GM21723 (cell line): ENCODE measurements around the gene CABYR.

Experiments
- ATAC-seq: cut with Tn5 transposase; IDR thresholded peaks from one replicate; pipeline ENCODE4 v1.9.1; 2021; ENCODE audit warnings: mild to moderate bottlenecking, moderate library complexity; ENCODE audit not compliant: unreplicated experiment

CABYR gene, protein sequence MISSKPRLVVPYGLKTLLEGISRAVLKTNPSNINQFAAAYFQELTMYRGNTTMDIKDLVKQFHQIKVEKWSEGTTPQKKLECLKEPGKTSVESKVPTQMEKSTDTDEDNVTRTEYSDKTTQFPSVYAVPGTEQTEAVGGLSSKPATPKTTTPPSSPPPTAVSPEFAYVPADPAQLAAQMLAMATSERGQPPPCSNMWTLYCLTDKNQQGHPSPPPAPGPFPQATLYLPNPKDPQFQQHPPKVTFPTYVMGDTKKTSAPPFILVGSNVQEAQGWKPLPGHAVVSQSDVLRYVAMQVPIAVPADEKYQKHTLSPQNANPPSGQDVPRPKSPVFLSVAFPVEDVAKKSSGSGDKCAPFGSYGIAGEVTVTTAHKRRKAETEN

GRCh38 chr18:24138789-24139616, at the start of gene CABYR:
Gene CABYR (plus strand): TSS chr18:24139062. CDS start chr18:24143115, 4,053 bp downstream.
- peak; percentile 87 for ATAC-seq

- no peak for ATAC-seq
Measured at GRCh38 chr18:24089076-24089475, 49.8 kb upstream of the CABYR start.

DNA sequence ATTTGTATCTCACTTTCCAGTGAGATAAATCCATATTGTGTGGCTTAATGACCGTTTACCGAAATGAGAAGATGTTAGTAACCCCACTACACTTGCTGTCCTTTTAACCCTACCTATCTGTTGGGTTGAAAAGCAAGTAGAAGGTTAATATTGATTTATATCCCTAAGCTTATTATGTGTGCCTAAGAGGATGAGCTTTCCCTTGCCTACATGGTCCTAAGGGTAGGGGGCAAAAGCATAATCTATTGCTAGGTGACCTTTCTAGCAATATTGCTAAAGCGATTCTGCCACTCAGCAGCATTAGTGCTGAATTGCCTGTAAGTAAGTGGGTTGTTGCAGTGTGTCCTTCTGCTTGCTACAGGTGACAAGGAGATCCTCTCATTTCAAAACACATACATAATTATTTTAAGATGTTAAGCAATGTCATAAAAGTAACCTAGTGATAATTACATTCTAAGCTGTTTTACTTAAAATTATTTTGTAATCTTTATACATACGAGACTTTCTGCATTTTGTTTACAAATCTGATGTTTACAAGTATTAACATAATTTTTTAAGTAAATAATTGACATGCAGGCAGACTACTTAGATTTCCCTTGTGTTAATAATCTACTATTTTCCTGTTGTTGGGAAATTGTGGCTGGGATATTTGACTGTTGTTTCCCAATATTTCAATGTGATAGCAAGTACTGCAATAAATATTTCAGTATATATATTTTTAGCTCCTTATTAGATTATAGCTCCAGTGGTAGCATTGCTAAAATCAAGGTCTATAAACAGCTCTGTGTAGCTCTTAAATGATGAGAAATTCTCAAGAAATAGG, 49.1 kb upstream of the CABYR start:
- no peak for ATAC-seq

GRCh38 chr18:24090876-24091275, 48.0 kb upstream of the CABYR start:
- ATAC-seq = no peak

DNA sequence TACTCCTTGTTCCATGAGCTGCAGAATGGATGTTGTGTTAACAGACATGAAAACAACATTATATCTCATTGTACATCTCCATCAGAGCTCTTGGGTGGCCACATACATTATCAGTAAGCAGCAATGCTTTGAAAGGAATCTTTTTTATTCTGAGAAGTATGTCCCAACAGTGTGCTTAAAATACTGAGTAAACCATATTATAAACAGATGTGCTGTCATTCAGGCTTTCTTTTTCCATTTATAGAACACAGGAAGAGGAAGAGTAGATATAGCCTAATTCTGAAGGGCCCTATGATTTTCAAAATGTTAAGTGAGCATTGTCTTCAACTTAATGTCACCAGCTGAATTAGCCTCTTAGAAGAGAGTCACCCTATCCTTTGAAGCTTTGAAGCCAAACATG, 44.3 kb upstream of the CABYR start:
- no peak for ATAC-seq

DNA sequence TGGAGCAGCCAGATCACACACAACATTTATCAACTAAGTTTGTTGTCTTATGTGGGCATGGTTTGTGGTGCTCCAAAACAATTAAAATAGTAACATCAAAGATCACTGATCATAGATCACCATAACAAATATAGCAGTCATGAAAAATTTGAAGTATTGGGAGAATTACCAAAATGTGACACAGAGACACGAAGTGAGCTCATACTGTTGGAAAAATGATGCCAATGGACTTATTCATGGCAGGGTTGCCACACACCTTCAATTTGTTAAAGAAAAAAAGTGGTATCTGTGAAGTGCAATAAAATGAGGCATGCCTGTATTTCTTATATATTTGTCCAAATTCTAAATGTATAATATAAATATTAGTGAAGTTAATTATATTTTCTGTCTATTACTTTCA, 42.9 kb upstream of the CABYR start:
- no peak for ATAC-seq

DNA sequence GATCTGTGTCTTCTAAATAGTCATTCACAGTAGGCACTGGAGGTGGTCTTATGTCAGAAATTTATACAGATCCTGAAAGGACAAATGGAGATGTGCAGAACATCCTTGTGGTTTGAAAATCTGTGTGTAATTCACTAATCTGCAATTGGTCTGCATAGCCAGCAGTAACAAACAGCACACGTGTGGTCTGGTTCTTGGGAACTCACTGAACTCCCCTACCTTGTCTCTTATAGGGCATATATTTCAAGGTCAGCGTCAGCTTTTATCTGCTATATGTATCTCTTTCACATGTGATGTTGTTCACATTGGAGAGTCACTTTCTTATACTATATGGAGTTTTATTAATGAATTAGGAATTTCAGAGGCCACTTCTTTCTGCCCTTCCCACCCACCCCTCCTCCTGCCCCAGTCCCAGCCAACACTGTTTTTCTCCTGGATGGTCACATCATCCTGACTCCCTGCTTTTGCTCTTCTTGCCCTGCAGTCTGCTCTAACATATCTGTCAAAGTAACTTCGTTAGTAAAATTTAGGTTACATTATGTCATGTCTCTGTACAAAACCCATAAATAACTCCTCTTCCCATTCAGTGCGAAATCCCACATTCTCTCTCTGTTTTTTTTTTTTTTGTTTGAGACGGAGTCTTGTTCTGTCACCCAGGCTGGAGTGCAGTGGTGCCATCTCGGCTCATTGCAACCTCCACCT, 35.4 kb upstream of the CABYR start:
- ATAC-seq = no peak

GRCh38 chr18:24104486-24104885, 34.4 kb upstream of the CABYR start:
- no peak for ATAC-seq

- ATAC-seq = no peak
Measured at GRCh38 chr18:24108641-24109040, 30.2 kb upstream of the CABYR start.

DNA sequence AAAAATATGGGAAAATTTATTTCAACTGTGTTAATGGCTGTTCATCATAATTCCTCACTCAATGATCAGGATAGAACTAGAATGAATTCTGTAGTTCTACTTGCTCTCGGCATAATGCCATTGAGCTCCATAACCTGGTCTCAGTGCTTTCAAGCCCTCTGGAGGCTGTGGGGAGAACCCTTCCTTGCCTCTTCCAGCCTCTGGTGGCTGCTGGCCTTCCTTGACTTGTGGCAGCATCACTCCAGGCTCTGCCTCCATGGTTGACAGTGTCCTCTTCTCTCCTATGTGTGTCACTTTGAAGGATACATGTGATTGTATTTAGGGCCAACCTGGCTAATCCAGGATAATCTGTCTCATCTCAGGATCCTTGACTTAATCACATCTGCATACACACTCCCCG, 26.9 kb upstream of the CABYR start:
- no peak for ATAC-seq

DNA sequence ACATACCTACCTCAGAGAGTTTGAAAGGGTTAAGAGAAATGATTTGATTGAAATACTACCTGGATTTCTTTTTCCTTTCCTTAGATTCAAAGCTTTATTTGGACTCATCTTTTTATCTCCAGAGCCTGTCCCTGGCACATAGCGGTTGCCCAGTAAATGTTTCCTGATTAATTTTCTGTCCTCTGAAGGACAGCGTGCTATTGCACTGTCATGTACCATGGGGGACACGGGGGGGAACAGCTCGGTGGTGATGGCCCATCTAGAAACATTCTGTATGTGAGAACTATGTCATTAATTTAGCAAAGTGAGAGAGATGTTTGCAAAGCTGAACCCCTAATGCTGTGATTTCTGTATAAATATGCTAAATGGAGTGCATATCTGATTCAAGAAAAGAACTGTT, 26.4 kb upstream of the CABYR start:
- ATAC-seq = no peak

DNA sequence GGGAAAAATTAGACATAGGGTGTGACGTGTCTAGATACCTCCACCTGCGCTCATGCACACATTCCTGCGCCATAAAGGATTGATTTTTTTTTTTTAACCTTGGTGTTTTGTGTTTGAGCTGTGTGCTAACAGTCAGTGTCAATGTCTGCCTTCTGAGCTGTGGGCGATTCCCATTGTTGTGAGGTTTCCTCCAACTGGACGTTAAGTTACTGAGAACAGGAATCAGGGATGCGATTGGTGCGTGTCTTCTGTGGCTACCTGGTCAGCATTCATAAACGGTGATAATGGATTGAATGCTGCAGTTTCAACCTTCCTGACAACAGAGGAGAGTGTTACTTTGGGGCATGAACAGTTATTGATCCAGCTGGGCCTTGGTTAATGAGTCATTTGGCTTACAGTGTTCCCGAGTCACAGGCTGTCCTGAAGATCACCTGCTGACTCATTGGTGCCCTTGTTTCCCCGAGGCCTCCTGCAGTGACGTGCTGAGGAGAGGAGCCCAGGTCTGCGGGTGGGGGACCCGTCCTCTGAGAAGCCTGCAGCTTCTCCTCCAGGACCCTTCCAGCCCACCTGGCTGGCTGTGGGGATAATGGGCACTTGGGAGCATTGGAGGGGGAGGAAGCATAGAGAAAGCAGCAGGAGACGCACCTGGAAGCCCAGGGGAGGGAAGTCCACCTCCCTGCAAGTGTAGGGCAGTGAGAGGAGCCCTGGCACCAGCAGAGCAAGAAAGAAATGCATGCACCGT, 25.8 kb upstream of the CABYR start:
- ATAC-seq = no peak

DNA sequence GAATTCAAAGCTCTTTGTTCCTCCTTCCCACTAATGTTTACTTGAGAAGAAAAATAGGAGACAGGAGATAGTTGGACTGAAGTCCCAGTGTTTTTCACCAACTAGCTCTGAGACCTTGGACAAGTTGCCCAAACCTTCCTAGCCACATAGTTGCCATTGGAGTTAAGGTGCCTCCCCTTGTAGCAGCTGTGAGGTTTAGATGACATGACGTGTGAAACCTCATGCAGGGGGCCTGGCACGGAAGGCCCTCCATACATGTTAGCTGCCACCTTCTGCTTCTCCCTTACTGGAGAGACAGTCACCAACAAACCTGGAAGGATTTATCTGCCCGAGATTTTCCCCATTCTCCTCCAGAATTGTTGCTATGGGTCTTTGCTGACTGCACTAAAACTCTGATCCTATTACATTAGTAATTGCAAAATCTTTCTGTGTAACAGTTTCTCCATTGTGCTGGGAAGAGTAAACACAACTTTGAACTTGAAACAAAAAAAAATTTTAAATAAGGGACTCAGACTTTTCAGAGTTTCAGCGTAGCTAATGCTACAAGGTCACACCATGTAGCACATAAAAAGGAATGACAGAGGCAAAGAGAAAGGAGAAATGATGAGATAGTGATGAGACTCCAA, 23.8 kb upstream of the CABYR start:
- no peak for ATAC-seq

DNA sequence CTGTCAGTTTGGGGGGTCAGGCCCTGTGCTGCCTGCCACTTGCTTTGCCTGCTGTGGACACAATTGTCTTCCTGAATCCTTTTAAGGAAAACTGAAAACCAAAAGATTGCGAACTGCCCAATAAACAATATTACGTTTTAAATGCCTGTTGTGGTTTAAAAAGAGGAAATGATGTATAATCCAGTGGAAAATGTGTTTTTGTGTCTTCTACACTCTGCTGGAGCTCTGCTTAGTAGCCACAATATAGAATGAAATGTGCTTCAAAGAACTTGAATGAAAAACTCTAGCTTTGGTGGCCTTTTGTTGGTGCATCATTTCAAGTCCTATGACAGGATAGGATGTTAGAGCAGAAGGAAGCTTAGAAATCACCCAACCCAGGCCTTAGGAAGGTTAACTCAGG, 23.2 kb upstream of the CABYR start:
- no peak for ATAC-seq

DNA sequence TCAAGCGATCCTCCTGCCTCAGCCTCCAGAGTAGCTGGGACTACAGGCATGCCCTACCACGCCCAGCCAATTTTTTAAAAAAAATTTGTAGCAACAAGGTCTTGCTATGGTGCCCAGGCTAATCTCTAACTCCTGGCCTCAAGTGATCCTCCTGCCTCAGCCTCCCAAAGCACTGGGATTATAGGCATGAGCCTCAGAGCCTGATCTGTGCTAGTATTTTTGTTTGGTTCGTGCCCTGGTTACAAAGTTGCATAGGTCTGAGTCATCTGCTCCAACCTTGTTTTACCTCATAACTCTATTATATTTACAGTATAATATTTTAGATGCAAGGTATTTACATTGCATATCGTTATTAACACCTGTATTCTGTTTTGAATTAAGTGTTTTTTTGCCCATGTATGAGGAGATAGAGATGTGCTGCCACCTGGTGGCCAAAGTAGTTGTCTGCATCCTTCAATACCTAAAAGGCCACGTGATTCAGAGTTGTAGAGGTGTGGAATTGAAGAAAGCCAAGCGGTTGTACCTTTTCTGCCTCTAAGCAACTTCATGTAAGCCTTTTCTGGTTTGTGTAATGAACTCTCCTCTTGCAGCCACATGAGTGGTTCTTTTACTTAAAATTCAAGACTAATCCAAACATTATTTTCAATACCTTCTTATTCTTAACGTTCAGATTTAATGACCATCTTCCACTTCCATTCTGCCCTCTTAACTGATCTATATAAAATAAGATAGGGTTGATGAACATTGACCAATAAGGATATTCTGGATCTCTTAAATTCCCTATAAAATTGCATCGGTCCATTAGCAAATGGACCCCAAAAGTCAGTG, 19.9 kb upstream of the CABYR start:
- peak; percentile 83 for ATAC-seq

DNA sequence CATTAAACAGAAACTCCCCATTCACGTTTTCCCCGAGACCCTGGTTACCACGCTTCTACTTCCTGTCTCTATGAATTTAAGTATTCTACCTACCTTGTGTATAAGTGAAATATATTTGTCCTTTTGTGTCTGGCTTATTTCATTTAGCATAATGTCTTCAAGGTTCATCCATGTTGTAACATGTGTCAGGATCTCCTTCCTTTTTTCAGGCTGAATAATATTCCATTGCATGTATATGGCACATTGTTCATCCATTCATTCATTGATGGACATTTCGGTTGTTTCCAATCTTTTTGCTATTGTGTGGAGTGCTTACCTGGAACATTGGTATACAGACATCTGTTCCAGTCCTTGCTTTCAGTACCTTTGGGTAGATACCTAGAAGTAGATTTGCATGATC, 18.2 kb upstream of the CABYR start:
- no peak for ATAC-seq

DNA sequence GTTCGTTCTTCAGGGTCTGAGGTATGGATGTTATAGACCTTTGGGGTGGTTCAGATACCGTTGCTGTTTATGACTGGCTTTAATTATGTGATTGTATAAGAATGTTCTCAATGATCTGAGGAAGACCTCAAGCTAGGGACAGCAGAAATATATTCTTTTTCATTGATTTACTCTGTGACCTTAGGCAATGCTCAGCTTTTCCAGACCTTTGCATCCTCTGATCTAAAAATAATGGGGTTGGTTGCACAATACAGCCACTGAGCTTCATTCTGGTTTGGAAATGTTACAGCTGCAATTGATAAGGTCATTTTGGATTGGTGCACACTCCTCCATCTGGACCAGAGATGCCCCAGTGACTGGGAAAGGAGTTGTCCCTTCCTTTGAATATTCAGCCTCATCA, 17.2 kb upstream of the CABYR start:
- ATAC-seq = no peak

DNA sequence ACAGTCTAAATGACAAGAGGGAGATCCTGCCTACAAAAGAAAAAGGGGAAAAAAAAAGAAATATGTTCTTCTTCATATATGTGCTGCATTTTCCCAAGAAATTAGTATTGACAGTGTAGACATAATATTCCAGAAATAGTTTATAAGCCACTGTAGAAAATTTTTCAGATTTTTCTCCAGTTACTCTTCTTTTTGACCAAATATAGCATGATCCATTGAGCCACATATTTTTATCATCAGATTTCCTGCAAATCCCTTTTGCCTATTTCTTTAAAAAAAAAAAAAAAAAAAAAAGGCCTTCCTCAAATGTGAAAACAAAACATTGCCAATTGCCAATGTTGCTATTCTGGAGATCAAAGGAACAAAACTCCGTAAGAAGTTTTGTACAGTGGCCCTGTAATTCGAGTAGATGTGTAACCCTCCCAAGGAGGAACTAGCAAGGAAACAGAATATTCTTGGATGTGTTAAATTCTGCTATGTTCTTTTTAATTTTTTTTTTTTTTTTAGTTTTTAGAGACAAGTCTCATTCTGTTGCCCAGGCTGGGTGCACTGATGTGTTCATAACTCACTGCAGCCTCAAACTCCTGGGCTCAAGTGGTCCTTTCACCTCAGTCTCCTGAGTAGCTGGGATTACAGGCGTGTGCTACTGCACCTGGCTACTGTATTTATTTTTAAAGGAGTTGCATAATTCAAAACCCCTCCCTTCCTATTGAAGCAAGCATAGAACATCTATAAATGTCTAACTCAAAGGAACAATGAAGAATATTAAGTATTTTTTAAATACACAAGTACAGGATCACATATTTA, 12.5 kb upstream of the CABYR start:
- no peak for ATAC-seq
